Mesothelial cell of epicardium (in vitro differentiated cells): ENCODE data around the gene KRTAP10-1. TPM values are rescaled to one million over a fixed set of nuclear protein-coding genes. Genes with fewer than 3 reads are reported as not detected.

Experiments
- DNase-seq, 2 experiments: peaks; one replicate each; pipeline ENCODE4 v3.0.0; 2021; ENCODE audit warnings: low spot score in 2 of 2; ENCODE audit not compliant: unreplicated experiment in 2 of 2
- H3K27ac Mint-ChIP-seq: 2 replicates; pipeline ENCODE4 v1.8.0; 2021; ENCODE audit warnings: mixed read lengths
- H3K27me3 Mint-ChIP-seq: 2 replicates; pipeline ENCODE4 v1.8.0; 2021; ENCODE audit warnings: low read depth, mixed read lengths
- H3K36me3 Mint-ChIP-seq: 2 replicates; pipeline ENCODE4 v1.8.0; 2021; ENCODE audit warnings: mixed read lengths
- H3K4me1 Mint-ChIP-seq: 2 replicates; pipeline ENCODE4 v1.8.0; 2021; ENCODE audit warnings: mixed read lengths
- H3K4me3 Mint-ChIP-seq: 2 replicates; pipeline ENCODE4 v1.8.0; 2021; ENCODE audit warnings: mild to moderate bottlenecking, moderate library complexity, mixed read lengths
- H3K9me3 Mint-ChIP-seq: 2 replicates; pipeline ENCODE4 v1.8.0; 2021; ENCODE audit warnings: mixed read lengths
- total RNA-seq: library from RNA; stranded (reverse); gene quantifications from 3 replicates; pipeline ENCODE4 v1.2.1, GENCODE V29; 2021
- TF ChIP-seq, protein P1 (sequence below): fragments of 200-600 bp; sonication (generic); IDR thresholded peaks from one replicate; pipeline ENCODE4 v1.5.0; 2021; ENCODE audit warnings: antibody characterized with exemption; ENCODE audit not compliant: unreplicated experiment

KRTAP10-1 gene, protein sequence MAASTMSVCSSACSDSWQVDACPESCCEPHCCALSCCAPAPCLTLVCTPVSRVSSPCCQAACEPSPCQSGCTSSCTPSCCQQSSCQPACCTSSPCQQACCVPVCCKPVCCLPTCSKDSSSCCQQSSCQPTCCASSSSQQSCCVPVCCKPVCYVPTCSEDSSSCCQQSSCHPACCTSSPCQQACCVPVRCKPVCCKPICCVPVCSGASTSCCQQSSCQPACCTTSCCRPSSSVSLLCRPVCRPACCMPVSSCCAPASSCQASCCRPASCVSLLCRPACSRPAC
- total RNA-seq = not detected in 3 replicates

DNA sequence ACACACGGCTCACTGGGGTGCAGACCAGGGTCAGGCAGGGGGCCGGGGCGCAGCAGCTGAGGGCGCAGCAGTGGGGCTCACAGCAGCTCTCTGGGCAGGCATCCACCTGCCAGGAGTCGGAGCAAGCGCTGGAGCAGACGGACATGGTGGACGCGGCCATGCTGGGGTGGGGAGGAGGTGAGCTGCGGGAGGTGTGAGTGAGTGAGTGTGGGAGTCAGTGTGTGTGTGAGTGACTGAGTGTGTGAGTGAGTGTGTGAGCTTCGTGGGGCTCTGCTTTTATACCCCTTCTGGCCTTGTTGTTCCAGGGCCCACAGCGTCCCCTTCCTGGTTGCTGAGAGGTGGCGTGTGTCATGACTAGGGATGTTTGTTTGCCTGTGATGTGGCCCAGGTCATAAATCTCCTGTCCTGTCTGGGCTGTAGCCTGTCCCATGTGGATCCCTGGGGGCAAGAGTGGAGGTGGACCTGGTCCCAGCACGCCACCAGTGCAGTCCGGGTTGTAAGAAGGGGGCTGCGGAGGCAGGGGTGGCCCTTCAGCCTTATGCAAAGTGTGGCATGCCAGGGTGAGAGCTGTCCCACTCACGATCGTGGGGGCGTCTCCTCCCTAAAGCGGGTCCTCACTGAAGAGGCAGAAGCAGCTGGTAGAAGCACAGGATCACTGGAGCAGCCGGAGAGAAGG, at the start of gene KRTAP10-1:
TSS of gene KRTAP10-1 (minus strand) at position 205 of the 676 bp plus-strand sequence. CDS start at position 160, 45 bp downstream.
- no peak for DNase-seq
- H3K27ac Mint-ChIP-seq = no peak within 1 kb of the TSS
- TF ChIP-seq, protein P1, sequence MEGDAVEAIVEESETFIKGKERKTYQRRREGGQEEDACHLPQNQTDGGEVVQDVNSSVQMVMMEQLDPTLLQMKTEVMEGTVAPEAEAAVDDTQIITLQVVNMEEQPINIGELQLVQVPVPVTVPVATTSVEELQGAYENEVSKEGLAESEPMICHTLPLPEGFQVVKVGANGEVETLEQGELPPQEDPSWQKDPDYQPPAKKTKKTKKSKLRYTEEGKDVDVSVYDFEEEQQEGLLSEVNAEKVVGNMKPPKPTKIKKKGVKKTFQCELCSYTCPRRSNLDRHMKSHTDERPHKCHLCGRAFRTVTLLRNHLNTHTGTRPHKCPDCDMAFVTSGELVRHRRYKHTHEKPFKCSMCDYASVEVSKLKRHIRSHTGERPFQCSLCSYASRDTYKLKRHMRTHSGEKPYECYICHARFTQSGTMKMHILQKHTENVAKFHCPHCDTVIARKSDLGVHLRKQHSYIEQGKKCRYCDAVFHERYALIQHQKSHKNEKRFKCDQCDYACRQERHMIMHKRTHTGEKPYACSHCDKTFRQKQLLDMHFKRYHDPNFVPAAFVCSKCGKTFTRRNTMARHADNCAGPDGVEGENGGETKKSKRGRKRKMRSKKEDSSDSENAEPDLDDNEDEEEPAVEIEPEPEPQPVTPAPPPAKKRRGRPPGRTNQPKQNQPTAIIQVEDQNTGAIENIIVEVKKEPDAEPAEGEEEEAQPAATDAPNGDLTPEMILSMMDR = no peak
- H3K36me3 Mint-ChIP-seq = no peaks in the 10 kb centered on the region
- H3K9me3 Mint-ChIP-seq = peaks cover 5% of the 10 kb centered on the region
- no peak within 1 kb of the TSS for H3K4me3 Mint-ChIP-seq
- no peaks in the 10 kb centered on the region for H3K4me1 Mint-ChIP-seq
- no peaks in the 10 kb centered on the region for H3K27me3 Mint-ChIP-seq

DNA sequence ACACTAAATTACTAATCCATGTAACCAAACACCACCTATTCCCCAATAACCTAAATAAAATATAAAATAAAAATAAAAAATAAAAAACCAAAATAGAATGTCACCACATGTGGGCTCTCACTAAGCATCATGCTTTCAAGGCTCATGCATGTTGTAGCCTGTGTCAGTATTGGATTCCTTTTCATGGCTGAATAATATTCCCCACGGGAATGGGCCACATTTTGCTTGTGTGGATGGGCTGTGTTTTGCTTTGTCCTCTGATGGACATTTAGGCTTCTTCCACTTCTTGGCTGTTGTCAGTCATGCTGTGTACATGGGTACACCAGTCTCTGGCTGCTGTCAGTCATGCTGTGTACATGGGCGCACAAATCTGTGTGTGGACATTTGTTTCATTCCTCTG, 49.1 kb upstream of the KRTAP10-1 start:
- TF ChIP-seq, protein P1 = no peak
- no peak for DNase-seq
- Mint-ChIP-seq H3K27ac (no peak overlapping the region), H3K27me3 (peaks cover 20% of the 10 kb centered on the region), H3K9me3 (peaks cover 16% of the 10 kb centered on the region), H3K4me3 (no peak overlapping the region), H3K4me1 (peaks cover 10% of the 10 kb centered on the region), H3K36me3 (no peaks in the 10 kb centered on the region)

DNA sequence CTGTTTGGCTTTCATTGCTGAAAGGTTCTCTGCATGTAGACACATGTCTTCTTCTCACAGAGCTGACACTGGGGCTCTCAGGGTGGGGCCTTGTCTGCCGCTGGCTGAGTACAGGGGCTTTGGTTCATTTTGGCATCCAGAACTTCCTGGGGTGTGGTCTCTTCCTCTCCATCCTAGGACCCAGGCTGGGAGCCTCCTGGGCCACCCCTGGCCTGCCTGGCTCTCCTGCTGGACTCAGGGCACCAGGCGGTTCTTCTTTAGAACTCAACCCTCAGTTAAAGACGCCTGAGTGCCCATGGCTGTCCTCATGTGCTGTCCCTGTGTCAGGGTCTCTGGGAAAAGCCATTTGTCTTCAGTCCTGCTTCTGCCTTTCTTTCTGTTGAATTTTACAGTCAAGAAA, 45.9 kb upstream of the KRTAP10-1 start:
- peaks cover 24% of the 10 kb centered on the region for H3K27me3 Mint-ChIP-seq
- no peak overlapping the region for H3K27ac Mint-ChIP-seq
- peaks cover 23% of the 10 kb centered on the region for H3K9me3 Mint-ChIP-seq
- no peak for DNase-seq
- H3K4me3 Mint-ChIP-seq = no peak overlapping the region
- TF ChIP-seq, protein P1 = no peak
- peaks cover 8% of the 10 kb centered on the region for H3K4me1 Mint-ChIP-seq
- H3K36me3 Mint-ChIP-seq = no peaks in the 10 kb centered on the region

DNA sequence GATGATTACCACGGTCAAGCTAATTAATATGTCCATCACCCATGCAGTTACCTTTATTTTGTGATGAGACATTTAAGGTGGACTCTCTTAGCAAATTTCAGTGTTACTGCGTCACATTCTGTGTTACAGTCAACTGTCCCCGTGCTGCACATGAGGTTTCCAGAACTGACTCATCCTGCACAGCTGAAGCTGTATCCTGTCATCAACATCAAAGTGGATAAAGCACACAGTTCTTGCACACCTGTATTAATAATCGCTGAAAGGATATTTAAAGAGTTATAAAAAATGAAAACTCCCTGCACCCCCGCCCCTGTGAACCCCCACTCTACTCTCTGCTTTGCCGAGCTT, 43.8 kb upstream of the KRTAP10-1 start:
- Mint-ChIP-seq H3K27ac (no peak overlapping the region), H3K4me3 (no peak overlapping the region), H3K27me3 (peaks cover 24% of the 10 kb centered on the region), H3K4me1 (peaks cover 8% of the 10 kb centered on the region), H3K36me3 (no peaks in the 10 kb centered on the region), H3K9me3 (peaks cover 24% of the 10 kb centered on the region)
- TF ChIP-seq, protein P1 = no peak
- no peak for DNase-seq

DNA sequence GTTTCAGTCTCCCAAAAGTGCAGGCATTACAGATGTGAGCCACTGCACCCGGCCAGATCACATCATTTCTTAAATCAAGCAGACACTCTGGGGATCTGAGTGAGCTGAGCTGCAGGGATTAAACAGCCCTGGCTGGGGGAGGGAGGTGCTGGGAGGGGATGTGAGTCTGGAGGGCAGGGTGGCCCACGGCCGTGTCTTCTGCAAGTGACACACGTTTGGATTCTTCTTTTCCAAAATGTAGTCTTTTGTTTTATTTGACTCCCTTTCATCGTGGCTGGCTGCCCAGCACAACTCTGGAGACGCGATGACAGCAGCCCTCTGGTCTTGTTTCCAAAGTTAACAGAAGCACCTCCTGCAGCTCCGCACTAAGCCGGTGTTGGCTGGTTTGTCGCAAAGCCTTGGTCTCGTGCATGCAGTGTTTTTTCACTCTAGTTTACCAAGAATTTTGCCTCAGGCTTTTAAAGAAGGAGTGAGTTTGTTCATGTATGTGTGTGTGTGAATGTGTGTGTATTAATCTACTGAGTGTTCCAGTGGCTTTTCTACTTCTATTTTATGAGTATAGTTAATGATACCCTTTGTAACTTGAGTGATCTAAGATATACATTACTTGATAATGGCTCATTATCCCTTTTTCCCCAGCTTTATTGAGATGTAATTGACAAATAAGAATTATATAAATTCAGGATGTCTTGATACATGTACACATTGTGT, 43.2 kb upstream of the KRTAP10-1 start:
- Mint-ChIP-seq H3K36me3 (no peaks in the 10 kb centered on the region), H3K9me3 (peaks cover 25% of the 10 kb centered on the region), H3K27ac (peak overlapping the region; percentile 43), H3K4me3 (no peak overlapping the region), H3K4me1 (peaks cover 8% of the 10 kb centered on the region), H3K27me3 (peaks cover 24% of the 10 kb centered on the region)
- DNase-seq = peak in 1 of 2 experiments; percentile 38
- TF ChIP-seq, protein P1 = no peak
